ENCODE data around the gene ELL.
"Not testable (repeated sequence)": the region's sequence is repeated elsewhere in the genome, so short reads cannot be mapped to it uniquely, and the experiment has no call there.

DNA sequence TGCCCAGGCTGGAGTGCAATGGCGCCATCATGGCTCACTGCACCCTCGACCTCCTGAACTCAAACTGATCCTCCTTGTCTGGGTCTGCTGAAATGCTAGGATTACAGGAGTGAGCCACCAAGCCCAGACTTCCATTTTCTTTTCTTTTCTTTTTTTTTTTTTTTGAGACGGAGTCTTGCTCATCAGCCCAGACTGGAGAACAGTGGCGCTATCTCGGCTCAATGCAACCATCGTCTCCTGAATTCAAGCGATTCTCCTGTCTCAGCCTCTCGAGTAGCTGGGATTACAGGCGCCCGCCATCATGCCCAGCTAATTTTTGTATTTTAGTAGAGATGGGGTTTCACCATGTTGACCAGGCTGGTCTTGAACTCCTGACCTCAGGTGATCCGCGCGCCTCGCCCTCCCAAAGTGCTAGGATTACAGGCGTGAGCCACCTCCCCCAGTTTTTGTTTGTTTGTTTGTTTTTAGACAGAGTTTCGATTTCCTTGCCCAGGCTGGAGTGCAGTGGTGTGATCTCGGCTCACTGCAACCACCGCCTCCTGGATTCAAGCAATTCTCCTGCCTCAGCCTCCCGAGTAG lies 1.1 kb upstream of the ELL start:
- not testable (repeated sequence) for TF ChIP-seq CTCF, EP300, POLR2AphosphoS5, POLR2A (IDR thresholded peaks at IDR 0.05)

Data from sigmoid colon (tissue), 4 donors.